Measurements from ENCODE around the gene ATCAY.
"Not testable (repeated sequence)": the region's sequence is repeated elsewhere in the genome, so short reads cannot be mapped to it uniquely, and the experiment has no call there.

Gene ATCAY

GRCh38 chr19:3904233-3904632 is 23.7 kb downstream of the ATCAY start:
- DNase-seq (ENCODE audit: low read depth) = no peak

GRCh38 chr19:3907626-3908265 is 27.3 kb downstream of the ATCAY start:
- DNase-seq (ENCODE audit: low read depth) = no peak

GRCh38 chr19:3908266-3909054 is 28.0 kb downstream of the ATCAY start:
- no peak for DNase-seq (ENCODE audit: low read depth)

- DNase-seq (ENCODE audit: low read depth) = no peak
Measured at GRCh38 chr19:3910105-3910504, 29.6 kb downstream of the ATCAY start.

GRCh38 chr19:3914199-3914598 is 33.7 kb downstream of the ATCAY start:
- DNase-seq (ENCODE audit: low read depth) = no peak

- no peak for DNase-seq (ENCODE audit: low read depth)
Measured at GRCh38 chr19:3916033-3916432, 35.5 kb downstream of the ATCAY start.

GRCh38 chr19:3919793-3920192 is 39.3 kb downstream of the ATCAY start:
- no peak for DNase-seq (ENCODE audit: low read depth)

DNA sequence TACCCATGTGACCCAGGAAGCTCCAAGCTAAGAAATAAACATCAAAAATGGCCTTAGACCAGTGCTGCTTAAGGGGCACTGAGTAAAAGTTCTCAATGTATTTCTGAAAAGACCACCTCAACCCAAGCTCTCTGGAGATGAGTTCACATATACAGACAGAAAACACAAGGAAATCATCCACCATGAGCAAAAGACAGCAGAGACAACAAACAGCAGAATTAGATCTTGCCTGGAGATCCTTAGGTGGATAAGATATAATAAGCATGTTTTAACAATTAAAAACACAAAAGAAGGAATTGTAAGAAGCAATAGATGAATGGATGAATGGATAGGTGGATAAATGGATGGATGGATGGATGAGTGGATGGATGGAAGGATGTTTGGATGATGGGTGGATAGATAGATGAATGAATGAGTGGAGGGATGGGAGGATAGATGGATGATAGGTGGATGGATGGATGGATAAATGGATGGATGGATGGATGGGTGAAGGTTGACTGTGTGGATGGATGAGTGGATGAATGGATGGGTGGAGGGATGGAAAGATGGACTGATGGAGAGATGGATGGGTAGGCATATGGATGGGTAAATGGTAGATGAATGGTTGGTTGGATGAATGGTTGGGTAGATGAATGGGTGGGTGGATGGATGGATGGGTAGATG is 42.7 kb downstream of the ATCAY start:
- DNase-seq (ENCODE audit: low read depth) = no peak

DNA sequence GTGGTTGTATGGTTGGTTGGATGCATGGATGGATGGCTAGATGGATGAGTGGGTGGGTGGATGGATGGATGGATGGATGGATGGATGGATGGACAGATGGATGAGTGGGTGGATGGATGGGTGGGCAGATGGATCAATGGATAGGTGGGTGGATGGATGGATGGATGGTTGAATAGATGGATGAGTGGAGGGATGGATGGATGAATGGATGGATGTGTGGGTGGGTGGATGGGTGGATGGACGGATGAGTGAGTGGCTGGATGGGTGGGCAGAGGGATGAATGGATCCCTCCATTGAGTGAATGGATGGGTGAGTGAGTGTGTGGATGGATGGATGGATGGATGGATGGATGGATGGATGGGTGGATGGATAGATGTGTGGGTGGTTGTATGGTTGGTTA is 43.4 kb downstream of the ATCAY start:
- no peak for DNase-seq (ENCODE audit: low read depth)

DNA sequence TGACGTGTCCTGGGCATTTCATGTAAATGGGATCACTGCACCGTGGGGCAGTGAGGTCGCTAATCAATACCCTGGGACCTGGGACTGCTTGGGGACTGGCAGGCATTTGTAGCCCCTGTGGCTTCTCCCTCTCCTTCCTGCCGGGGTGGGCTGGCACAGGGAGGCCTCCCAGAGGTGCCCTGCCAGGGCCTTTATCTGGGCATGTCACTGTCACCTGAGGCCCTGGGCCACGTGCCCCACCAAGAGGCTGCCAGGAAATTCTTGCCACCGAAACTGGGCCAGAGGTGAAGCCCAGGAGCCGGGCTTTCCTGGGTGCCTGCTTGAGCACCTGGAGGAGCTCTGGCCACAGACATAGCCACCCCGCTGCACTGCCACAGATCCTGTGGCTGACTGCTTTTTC is 50.6 kb downstream of the ATCAY start:
- DNase-seq (ENCODE audit: low read depth) = no peak

DNA sequence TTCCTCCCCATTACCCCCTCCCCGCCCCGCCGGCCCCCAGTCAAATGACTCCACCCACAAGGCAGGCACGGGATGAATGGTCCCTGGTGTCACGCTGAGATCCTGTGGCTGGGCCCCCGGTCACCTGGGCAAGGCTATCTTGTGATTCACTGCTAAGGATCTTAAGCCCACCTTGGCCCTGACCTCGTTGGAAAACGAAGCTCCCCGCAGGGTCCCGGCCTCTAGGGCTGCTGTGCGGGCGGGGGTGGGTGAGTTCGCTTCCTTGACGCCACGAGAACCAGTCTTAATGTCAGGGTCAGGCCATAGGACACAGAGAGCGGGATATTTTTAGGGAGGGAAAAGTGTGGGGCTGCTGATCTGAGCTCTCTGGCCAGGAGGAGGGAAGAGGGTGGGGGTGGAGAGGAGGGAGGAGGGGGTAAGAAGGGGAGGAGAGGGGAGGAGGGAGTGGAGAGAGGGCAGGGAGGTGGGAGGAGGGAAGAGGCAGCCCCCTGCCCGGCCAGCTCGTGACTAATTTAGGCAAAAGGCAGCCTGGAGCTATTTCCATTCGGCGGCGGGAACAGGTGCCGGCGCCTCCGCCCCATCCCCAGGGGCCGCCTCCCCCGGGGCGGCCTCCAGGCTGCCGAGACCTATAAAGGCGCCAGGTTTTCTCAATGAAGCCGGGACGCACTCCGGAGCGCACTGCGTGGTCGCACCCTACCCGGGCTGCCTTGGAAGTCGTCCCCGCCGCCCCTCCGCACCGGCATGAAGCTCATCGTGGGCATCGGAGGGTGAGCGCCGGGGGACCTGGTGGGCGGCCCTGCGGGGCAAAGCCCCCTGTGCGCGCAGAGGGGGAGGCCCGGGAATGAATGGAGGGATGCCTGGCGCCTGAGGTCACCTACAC is 52.7 kb downstream of the ATCAY start, which contains the start of gene NMRK2:
Gene NMRK2 (plus strand): TSS at position 139 of the 880 bp plus-strand sequence. CDS start 603 bp downstream, at position 742.
- no peak for DNase-seq (ENCODE audit: low read depth)

GRCh38 chr19:3936506-3937442 is 56.3 kb downstream of the ATCAY start:
- no peak for DNase-seq (ENCODE audit: low read depth)

- not testable (repeated sequence) for DNase-seq (ENCODE audit: low read depth)
Measured at GRCh38 chr19:3938300-3938950, 57.9 kb downstream of the ATCAY start.

DNA sequence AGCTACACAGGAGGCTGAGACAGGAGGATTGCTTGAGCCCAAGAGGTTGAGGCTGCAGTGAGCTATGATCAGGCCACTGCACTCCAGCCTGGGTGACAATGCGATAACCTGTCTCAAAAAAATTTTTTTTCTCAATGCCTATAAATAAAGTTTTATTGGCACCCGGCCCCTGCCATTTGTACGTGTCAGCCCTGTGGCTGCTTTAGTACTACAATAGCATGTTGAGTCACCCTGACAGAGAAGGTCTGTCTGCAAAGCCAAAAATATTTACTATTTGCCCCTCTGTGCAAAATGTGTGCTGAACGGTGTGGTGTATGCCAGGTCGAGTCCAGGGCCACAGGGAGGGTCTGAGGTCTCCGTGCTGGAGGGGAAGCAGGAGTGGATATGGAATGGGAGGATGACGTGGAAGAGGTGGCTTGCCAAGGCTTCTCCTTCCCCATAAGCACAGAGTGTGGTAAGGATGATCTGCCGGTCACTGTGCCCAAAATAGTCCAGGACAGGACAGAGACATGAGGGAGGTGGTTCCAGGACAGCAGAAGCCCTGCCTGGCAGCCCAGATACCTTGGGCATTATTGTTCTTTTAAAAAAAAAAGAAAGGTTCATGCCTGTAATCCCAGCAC is 62.4 kb downstream of the ATCAY start:
- DNase-seq (ENCODE audit: low read depth) = no peak

DNA sequence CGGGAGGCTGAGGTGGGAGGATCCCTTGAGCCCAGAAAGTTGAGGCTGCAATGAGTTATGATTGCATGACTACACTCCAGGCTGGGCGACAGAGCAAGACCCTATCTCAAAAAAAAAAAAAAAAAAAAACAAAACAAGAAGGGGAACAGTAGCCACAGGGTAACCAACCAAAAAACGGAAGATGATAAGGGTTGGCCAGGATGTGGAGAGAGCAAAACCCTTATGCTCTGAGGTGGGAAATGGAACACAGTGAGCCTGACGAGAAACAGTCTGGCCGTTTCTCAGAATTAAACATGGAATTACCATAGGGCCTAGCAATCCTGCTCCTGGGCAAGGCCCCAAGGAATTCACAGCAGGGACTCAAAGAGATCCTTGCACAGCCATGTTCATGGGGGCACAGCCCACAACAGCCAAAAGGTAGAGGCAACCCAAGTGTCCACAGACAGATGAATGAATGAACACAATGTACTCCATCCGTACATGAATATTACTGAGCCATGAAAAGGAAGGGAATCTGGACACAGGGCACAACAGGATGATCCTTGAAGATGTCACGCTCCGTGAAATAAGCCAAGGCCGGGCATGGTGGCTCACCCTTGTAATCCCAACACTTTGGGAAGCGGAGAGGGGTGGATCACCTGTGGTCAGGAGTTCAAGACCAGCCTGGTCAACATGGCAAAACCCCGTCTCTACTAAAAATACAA is 63.7 kb downstream of the ATCAY start:
- no peak for DNase-seq (ENCODE audit: low read depth)

GRCh38 chr19:3945838-3946237 is 65.4 kb downstream of the ATCAY start:
- DNase-seq (ENCODE audit: low read depth) = no peak

DNA sequence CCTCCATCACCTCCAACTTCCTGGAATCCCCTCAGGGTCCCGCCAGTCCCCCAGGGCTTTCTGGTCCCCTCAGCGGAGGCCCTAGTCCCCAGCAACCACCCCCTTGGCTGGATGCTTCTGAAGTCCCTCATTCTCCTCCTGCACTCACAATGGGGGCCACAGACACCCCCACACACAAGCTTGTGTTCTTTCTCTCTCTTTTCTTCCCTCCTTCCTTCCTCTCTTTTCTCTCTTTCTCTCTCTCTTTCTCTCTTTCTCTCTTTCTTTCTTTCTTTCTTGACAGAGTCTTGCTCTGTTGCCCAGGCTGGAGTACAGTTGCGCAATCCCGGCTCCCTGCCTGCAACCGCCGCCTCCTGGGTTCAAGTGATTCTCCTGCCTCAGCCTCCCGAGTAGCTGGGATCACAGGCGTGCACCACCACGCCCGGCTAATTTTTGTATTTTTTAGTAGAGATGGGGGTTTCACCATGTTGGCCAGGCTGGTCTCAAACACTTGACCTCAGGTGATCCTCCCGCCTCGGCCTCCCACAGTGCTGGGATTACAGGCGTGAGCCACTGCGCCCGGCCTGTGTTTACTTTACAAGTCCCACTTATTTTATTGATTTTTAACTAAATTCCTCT is 66.9 kb downstream of the ATCAY start:
- DNase-seq (ENCODE audit: low read depth) = not testable (repeated sequence)

- DNase-seq (ENCODE audit: low read depth) = no peak
Measured at GRCh38 chr19:3949294-3949693, 68.8 kb downstream of the ATCAY start.
